BJ (cell line): ENCODE data around the gene SNX14. TPM values are rescaled to one million over a fixed set of nuclear protein-coding genes. Genes with fewer than 3 reads are reported as not detected.

Experiments used
- CTCF ChIA-PET: fragments of 350-600 bp; formaldehyde crosslinking; extraction: SDS; loops from one replicate; lab custom pipeline; 2021; ENCODE audit warnings: antibody characterized with exemption, inconsistent platforms; lab: Yijun Ruan, JAX
- POLR2A ChIA-PET: fragments of 300-600 bp; sonication (Branson Sonifier 250); formaldehyde crosslinking; extraction: SDS; loops from one replicate; lab custom pipeline; 2021; ENCODE audit warnings: antibody characterized with exemption; lab: Charles Lee
- DNase-seq: peaks from one replicate; pipeline ENCODE4 v3.0.0-alpha.2; 2011; ENCODE audit warnings: low read depth
- H3K27me3 ChIP-seq: 2 replicates; pipeline ENCODE4 v1.6.0; 2011; ENCODE audit warnings: low read length; ENCODE audit not compliant: control insufficient read depth, insufficient read depth
- H3K36me3 ChIP-seq: 2 replicates; pipeline ENCODE4 v1.5.1; 2011; ENCODE audit warnings: low read length; ENCODE audit not compliant: control insufficient read depth, insufficient read depth
- H3K4me3 ChIP-seq: 2 replicates; pipeline ENCODE4 v1.5.1; 2011; ENCODE audit warnings: low read depth, mild to moderate bottlenecking, control low read depth, low read length
- CTCF ChIP-seq: IDR thresholded peaks from 2 replicates; pipeline ENCODE4 v1.5.1; 2011; ENCODE audit warnings: low read depth, mild to moderate bottlenecking, control low read depth, inconsistent platforms, low read length, moderate library complexity; ENCODE audit not compliant: insufficient read depth
- polyA plus RNA-seq: library from polyadenylated mRNA; depleted of rRNA; stranded (reverse); fragments of >200 nt; gene quantifications from 2 replicates; pipeline ENCODE4 v1.2.3, GENCODE V29; 2011

The SNX14 gene
- polyA plus RNA-seq, 1 experiment: 36.2 TPM

DNA sequence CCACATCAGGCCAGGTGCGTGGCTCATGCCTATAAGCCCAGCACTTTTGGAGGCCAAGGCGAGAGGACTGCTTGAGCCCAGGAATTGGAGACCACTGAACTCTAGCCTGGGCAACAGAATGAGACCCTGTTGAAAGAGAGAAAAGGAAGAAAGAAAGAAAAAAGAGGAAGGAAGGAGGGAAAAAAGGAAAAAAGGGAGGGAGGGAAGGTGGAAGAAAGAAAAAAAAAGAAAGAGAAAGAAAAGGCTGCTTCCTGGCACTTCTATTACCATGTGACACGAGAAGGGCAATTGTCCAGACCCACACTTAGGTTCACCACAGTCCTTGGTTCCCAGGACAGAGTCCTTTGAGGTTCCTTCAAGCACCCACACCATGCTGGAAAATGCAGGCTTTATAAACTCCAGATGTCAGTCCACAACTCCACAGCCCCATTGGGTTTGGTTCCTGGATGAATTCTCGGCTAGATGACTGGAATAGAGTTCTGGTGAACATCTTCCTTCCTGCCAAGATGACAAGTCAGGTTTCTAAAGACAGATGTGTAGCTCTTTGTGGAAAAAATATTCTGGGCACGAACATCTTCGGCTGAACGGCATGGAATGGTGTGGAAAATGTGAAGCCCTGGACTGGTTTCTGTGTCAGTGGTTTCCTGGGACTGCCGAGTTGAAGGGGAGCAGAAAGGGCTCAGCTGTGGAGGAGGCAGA lies 111.3 kb downstream of the SNX14 start:
- no peak overlapping the region for H3K4me3 ChIP-seq
- no peak for TF ChIP-seq CTCF
- DNase-seq: no peak
- no peaks in the 10 kb centered on the region; the same call in 1 of the 2 replicates for H3K36me3 ChIP-seq
- ChIA-PET CTCF (interaction anchor here (0.6 to 4.5 kb wide), 34 partner anchors 8 to 206 kb away, joined by 3 to 81 read pairs (median 4); partner anchors contain the start of gene NT5E), POLR2A (interaction anchor here (0.6 kb wide), 2 partner anchors 128 to 859 kb away, joined by 3 read pairs; no protein-coding TSS in a partner anchor)
- no peaks in the 10 kb centered on the region for H3K27me3 ChIP-seq

GRCh38 chr6:85479208-85479607 lies 114.5 kb downstream of the SNX14 start:
- ChIA-PET POLR2A (no interaction called here), CTCF (interaction anchor here (1.1 to 4.2 kb wide), 4 partner anchors 21 to 124 kb away, joined by 3 to 26 read pairs (median 5); partner anchors contain the start of gene NT5E)
- Histone ChIP-seq H3K4me3 (no peak overlapping the region), H3K27me3 (no peaks in the 10 kb centered on the region), H3K36me3 (peaks cover 2% of the 10 kb centered on the region)
- TF ChIP-seq CTCF: no peak
- DNase-seq: no peak

GRCh38 chr6:85476532-85476931 lies 117.1 kb downstream of the SNX14 start:
- H3K27me3 ChIP-seq: no peaks in the 10 kb centered on the region
- CTCF ChIA-PET: interaction anchor here (1.6 kb wide), 1 partner anchor 121 kb away, joined by 6 read pairs; no protein-coding TSS in a partner anchor
- peaks cover 2% of the 10 kb centered on the region for H3K36me3 ChIP-seq
- DNase-seq: no peak
- no peak for TF ChIP-seq CTCF
- H3K4me3 ChIP-seq: no peak overlapping the region
- POLR2A ChIA-PET: no interaction called here

DNA sequence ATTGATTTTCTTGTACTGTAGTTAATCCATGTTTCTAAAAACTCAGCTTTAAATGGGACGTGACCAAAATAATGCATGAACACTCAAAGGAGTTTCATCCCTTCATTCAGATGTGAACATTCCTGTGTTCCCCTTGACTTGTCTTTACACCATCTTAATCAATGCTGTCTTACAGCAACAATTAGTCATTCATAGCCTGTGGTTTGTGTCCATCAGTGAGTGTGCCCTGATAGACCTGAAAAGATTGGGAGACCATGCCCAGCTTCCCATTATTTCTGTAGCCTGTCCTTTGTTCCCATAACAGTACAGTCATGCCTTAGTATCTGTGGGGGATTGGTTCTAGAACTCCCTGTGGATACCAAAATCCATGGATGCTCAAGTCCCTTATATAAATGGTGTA lies 119.9 kb downstream of the SNX14 start:
- ChIA-PET POLR2A (no interaction called here), CTCF (interaction anchor here (0.7 to 3.4 kb wide), 2 partner anchors 10 to 119 kb away, joined by 3 to 28 read pairs; no protein-coding TSS in a partner anchor)
- Histone ChIP-seq H3K36me3 (peaks cover 2% of the 10 kb centered on the region), H3K27me3 (no peaks in the 10 kb centered on the region), H3K4me3 (no peak overlapping the region)
- no peak for DNase-seq
- TF ChIP-seq CTCF: no peak

GRCh38 chr6:85472744-85473143 lies 120.9 kb downstream of the SNX14 start:
- CTCF ChIA-PET: interaction anchor here (3.4 kb wide), 1 partner anchor 11 kb away, joined by 28 read pairs; no protein-coding TSS in a partner anchor
- Histone ChIP-seq H3K27me3 (no peaks in the 10 kb centered on the region), H3K36me3 (peaks cover 2% of the 10 kb centered on the region), H3K4me3 (no peak overlapping the region)
- POLR2A ChIA-PET: no interaction called here
- DNase-seq: no peak
- no peak for TF ChIP-seq CTCF
